Inferior parietal cortex (tissue), 1 donor: Measurements from ENCODE around the gene FREY1.

ENCODE experiments used
- DNase-seq: peaks from one replicate; pipeline ENCODE4 v3.0.0-alpha.2; 2016; ENCODE audit errors: extremely low spot score

FREY1 gene

DNA sequence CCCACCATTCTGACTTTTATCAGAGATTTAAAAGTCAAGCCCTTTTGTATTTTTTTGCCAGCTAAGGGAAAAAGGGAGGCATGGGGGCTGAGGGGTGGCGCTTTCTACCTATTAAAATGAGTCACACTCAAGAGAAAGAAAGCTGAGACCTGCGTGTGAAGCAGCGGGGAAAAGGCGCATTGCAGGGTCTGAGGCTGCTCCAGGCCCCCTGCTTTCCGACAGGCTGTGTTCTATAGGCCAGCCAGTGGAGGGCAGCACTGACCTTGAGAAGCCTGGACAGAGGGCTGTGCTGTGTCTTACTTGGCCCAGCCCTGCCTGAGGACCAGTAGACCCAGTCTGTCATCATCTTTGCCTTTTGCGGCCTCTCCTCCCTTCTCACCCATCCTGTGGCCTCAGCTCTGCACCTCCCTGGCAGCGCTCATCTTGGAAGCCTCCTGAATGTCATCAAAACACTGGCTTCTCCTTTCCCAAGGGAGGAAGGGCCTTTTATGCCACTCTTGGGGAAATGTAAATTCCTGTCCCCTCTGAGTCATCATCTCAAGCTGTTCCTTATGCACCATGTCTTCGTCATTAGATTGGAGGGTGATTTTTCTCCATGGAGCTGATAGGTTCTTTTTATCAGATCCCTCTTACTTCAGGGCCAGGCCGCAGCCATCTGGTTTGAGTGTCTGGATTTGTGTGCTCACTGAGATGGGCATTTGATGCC, 34.3 kb downstream of the FREY1 start:
- DNase-seq = peak; percentile 74

DNA sequence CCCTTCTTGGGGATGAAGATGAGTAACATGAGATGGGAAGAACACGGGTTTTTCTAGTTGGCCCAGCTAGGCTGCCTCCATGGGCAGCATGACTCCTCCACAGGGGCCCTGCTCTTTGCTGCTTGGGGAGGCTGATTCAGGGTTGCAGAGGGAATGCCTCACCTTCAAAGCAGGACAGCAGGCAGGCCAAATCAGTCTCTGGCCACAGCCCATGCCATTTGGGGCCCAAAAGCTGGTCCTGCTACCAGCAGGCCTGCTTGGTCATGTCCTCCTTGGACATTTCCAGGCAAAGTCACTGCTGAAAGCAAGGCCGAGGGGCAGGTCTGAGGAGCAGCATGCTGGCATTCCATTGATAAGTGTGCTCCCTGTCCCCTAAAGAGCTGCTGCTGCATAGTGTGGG, 35.4 kb downstream of the FREY1 start:
- no peak for DNase-seq

DNA sequence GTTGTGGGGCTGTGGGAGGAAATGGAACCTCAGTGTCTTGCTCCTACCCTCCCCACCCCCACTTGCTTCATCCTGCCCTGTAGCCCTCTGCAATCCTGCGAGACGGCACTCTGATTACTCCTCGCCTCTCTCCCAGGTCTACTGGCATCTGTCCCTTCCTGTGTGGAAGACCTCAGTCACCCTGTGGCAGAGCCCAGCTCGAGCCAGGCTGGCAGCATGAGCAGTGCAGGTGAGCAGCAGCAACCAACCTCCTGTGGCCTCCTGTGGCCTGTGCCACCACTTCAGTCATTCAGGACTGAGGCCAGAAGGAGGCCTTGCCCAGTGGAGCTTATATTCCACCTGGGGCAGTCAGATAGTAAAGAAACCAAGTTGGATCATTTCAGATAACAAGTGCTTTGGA, 36.4 kb downstream of the FREY1 start:
- no peak for DNase-seq

DNA sequence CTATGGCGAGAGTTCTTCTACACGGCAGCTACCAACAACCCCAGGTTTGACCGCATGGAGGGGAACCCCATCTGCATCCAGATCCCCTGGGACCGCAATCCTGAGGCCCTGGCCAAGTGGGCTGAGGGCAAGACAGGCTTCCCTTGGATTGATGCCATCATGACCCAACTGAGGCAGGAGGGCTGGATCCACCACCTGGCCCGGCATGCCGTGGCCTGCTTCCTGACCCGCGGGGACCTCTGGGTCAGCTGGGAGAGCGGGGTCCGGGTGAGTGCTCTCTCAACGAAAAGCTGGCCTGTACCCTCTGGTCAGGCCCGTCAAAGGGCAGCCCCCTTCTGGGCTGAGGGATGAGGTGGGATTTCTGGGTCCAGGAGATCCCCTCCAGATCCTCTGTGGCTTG, 37.5 kb downstream of the FREY1 start:
- DNase-seq = no peak

DNA sequence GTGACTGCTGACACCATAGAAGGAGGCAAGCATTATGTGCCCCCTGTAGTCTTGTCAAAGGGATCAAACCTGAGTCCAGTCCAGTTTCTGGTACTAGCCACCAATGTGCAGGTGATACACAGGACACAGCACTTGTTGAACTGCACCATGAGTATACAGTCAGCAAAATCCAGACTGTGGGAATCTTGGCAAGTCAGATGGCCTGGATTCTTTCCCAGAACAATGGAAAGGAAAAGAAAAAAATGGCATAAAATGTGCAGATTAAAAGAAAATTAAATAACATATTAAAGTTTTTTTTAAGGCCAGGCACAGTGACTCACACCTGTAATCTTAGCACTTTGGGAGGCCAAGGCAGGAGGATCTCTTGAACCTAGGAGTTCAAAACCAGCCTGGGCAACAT, 43.0 kb downstream of the FREY1 start:
- no peak for DNase-seq

DNA sequence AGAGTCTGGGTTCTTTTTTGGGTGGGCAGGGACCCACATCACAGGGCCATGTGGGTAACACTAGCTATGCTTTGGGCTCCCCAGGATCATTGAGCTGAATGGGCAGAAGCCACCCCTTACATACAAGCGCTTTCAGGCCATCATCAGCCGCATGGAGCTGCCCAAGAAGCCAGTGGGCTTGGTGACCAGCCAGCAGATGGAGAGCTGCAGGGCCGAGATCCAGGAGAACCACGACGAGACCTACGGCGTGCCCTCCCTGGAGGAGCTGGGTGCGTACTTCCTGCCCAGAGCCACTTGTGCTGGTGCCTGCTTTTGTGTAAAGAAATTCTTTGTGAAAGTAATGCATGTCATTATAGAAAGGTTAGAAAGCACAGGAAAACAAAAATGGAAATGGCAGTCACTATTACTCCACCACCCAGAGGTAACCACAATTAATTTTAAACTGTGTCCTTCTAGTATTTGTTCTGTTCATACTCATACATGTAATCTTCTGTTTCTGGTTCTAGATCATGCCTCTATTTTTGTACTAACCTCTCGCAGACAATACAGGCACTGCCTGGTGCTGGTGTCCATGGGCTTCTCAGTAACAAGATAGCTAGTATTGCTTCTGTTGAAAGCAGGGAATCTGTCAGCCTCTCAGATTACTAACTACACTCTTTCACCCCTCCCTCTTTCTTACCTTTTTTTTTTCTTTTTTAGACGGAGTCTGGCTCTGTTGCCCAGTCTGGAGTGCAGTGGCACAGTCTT, 46.1 kb downstream of the FREY1 start:
- DNase-seq = no peak

DNA sequence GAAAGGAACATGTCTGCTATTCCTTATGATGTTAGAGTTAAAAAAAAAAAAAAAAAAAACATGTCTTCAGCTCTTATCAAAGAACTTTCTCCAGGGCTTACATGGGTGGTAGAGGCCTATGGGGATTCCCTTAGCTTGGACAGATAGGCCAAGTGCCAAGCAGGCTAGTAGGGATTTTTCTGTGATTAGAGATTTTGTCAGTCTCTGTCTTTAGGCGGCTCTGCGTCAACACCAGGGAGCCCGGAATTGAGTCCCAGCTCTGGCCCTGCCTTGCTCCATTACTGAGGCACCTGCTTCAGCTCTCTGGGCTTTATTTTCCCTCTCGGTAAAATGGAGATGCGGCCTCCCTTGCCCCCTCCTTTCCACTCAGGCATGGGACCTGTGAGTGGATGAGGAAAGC, 46.7 kb downstream of the FREY1 start:
- no peak for DNase-seq

DNA sequence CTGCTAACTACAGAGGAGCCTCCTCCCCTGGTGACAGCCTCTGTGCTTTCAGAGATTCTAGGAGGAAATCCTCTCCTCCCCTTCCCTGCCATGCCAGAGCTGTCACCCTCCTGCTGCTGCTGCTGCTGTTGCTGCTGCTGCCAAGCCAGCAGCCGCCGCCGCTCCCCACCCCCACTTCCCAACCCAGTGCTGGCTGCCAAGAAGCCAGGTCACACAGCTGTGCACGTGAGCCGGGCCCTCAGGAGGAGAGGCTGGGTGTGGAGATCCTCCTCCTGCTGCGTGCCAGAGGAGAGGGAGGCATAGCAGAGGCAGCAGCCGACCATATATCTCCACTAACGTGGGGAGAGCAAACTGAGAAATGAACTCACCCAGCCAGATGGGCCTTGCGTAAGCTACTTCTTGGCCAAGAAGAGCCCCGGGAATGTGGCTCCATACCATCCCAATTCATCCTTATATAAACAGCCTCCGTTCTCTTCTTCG, 47.4 kb downstream of the FREY1 start:
- peak; percentile 80 for DNase-seq

DNA sequence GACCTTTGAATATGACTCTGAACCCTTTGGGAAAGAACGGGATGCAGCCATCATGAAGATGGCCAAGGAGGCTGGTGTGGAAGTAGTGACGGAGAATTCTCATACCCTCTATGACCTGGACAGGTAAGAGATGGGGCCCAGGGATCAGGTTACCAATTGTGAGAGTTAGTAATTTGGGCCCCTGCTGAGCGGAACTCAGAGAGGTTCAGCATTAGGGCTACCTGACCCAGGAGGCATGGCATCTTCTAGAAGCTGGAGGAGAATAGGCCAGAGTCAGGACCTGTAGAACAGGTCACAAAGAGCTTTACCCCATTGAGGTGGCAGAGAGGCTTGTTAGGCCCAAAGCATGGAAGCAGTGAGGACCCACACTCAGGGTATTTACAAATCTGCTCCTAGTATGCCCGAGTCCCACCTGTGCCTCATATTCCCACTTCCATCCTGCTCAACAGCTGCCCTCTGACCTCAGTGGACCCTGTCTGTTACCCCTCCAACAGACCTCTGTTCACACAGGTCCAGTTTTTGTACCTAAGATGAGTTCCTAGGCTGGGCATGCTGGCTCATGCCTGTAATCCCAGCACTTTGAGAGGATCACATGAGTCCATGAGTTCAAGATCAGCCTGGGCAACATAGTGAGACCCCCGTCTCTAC, 48.2 kb downstream of the FREY1 start:
- no peak for DNase-seq

DNA sequence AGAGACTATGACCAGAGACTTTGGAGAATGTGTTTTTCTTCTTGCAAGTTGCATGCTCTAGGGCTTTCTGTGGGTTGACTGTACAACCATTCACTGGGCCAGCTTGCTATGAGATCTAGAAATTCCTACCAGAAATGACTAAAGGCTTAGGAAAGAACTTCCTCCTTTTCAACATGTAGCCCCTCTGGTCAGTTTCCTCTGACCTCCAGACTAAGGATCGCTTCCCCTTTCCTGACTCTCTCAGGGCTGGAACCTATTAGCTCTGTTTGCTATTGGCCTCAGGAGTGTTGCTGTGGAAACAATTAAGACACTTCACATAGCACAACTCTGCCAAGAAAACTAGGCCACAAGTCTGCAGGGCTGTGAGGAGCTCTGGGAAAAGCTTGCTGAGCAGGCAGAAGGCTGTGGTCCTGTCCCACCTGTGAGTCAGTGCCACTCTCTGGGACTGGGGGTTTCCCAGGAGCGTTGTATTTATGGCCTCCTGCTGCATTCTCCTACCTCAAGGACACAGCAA, 49.1 kb downstream of the FREY1 start:
- no peak for DNase-seq
